ENCODE measurements around the gene IGFLR1.

The IGFLR1 gene

DNA sequence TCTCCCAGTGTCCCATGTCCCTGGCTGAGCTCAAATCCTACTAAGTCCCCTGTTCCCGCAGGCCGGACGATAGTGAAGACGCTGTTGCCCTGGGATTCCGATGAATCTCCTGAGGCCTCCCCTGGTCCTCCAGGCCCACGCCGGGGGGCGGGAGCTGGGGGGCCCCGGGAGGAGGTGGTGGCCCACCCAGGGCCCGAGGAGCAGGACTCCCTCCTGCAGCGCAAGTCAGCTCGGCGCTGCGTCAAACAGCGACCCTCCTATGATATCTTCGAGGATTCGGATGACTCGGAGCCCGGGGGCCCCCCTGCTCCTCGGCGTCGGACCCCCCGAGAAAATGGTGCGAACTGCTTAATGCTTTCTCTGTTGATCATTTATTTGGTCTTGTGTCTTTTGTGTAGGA lies 18.6 kb downstream of the IGFLR1 start:
- DNase-seq (ENCODE audit: low read depth) = no peak

DNA sequence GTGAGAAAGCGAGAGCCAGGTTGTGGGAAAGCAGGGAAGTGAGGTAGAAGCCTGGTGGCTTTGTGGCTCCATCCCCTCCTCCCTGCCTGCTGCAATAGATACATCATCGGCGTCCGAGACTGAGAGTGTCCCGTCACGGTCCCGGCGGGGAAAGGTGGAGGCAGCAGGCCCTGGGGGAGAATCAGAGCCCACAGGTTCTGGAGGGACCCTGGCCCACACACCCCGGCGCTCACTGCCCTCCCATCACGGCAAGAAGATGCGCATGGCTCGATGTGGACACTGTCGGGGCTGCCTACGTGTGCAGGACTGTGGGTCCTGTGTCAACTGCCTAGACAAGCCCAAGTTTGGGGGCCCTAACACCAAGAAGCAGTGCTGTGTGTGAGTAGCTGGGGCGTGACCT lies 19.4 kb downstream of the IGFLR1 start:
- no peak for DNase-seq (ENCODE audit: low read depth)

DNA sequence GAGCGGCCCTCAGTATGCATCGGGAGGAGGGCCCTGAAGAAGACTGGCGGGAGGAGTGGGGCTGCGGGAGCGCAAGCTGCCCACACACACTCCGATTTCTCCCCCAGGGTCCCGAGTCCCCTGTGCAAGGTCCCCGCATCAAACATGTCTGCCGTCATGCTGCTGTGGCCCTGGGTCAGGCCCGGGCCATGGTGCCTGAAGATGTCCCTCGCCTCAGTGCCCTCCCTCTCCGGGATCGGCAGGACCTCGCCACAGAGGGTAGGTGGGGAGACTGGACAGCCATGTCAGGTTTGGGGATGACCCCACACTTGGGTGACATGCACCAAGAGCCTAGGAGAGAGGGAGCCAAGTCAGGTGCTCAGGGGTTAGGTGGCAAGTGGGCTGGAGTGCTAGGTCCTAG lies 19.8 kb downstream of the IGFLR1 start:
- no peak for DNase-seq (ENCODE audit: low read depth)

DNA sequence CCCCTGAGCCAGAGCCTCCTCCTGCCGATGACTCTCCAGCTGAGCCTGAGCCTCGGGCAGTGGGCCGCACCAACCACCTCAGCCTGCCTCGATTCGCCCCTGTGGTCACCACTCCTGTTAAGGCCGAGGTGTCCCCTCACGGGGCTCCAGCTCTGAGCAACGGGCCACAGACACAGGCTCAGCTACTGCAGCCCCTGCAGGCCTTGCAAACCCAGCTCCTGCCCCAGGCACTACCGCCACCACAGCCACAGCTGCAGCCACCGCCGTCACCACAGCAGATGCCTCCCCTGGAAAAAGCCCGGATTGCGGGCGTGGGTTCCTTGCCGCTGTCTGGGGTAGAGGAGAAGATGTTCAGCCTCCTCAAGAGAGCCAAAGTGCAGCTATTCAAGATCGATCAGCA lies 20.9 kb downstream of the IGFLR1 start:
- DNase-seq (ENCODE audit: low read depth) = no peak

DNA sequence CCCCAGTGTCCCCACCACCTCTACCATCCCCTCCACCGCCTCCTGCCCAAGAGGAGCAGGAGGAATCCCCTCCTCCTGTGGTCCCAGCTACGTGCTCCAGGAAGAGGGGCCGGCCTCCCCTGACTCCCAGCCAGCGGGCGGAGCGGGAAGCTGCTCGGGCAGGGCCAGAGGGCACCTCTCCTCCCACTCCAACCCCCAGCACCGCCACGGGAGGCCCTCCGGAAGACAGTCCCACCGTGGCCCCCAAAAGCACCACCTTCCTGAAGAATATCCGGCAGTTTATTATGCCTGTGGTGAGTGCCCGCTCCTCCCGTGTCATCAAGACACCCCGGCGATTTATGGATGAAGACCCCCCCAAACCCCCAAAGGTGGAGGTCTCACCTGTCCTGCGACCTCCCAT lies 21.6 kb downstream of the IGFLR1 start:
- DNase-seq (ENCODE audit: low read depth) = no peak

DNA sequence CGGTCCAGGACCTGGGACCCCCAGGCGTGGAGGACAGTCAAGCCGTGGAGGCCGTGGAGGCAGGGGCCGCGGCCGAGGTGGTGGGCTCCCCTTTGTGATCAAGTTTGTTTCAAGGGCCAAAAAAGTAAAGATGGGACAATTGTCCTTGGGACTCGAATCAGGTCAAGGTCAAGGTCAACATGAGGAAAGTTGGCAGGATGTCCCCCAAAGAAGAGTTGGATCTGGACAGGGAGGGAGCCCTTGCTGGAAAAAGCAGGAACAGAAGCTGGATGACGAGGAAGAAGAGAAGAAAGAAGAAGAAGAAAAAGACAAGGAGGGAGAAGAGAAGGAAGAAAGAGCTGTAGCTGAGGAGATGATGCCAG lies 22.1 kb downstream of the IGFLR1 start:
- DNase-seq (ENCODE audit: low read depth) = no peak

DNA sequence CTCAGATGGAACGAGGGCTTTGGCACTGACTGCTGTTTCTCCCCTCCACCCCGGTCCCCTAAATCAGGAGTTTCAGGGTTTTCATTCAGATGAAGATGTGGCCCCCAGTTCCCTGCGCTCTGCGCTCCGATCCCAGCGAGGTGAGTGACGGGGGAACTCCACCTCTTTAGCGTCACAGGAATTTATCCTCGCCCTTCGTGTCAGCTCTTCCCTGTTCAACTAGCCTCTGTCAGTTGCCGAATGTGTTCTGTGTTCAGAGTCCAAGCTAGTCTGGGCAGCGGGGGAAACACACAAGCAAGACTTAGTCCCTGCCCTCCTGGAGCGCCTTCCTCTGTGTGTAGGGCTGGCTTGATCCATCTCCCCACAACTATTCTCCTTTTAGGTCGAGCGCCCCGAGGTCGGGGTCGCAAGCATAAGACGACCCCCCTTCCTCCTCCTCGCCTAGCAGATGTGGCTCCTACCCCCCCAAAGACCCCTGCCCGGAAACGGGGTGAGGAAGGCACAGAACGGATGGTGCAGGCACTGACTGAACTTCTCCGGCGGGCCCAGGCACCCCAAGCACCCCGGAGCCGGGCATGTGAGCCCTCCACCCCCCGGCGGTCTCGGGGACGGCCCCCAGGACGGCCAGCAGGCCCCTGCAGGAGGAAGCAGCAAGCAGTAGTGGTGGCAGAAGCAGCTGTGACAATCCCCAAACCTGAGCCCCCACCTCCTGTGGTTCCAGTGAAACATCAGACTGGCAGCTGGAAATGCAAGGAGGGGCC lies 22.7 kb downstream of the IGFLR1 start:
- DNase-seq (ENCODE audit: low read depth) = no peak

DNA sequence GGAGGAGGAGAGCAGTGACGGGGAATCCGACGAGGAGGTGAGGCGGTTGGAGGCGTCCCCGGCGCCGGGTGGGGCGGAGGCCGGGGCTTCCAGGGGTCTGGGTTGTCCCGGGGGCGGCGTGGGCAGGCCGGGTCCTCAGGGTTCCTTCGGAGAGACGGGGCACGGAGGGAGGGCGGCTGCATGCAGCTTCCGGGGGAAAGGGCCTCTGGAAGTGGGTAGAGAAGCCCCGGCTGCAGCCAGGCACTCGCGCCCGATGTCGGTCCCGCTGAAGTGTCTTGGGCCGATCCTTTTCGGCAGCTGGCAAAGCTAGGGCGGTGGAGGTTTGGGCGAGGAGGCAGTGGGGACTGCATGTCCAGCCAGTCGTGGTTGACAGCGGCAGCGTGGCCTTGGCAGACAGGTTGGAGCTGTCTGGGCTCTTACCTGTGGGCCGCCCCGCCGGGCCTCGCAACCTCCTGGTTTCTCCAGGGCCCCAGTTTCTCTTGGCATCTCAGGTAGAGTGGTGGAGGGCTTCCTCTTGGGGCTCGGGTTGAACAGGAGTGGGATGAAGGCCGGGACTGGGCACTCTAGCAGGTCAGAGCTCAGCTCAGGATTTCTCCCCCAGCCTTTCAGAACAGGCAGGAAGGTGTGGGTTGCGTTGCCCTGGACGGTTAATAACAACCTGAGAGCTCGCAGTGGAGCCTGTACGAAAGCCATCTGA lies 23.8 kb downstream of the IGFLR1 start:
- DNase-seq (ENCODE audit: low read depth) = peak; percentile 31

DNA sequence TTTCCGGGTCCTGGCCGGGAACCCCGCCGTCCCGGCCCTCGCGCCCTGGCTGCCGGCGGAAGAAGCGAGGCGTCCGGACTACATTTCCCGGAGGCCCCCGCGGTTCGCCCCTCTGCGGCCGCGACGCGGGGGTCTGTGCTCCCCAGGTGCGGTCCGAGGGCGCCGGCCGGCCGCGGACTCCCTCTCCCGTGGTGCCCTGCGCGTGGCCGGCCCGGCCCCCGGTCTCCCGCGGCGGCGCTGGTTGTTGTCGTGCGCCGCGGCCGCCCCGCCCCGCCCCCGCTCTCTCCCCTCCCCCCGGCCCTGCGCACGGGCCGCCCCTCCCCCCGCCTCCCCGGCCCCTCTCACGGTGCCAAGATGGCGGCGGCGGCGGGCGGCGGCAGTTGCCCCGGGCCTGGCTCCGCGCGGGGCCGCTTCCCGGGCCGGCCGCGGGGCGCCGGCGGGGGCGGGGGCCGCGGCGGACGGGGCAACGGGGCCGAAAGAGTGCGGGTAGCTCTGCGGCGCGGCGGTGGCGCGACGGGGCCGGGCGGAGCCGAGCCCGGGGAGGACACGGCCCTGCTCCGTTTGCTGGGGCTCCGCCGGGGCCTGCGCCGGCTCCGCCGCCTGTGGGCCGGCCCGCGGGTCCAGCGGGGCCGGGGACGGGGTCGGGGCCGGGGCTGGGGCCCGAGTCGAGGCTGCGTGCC lies 24.4 kb downstream of the IGFLR1 start, which contains the start of gene KMT2B:
Gene KMT2B (plus strand): TSS at position 339 of the 680 bp plus-strand sequence. CDS start 16 bp downstream, at position 355.
- DNase-seq (ENCODE audit: low read depth) = no peak

DNA sequence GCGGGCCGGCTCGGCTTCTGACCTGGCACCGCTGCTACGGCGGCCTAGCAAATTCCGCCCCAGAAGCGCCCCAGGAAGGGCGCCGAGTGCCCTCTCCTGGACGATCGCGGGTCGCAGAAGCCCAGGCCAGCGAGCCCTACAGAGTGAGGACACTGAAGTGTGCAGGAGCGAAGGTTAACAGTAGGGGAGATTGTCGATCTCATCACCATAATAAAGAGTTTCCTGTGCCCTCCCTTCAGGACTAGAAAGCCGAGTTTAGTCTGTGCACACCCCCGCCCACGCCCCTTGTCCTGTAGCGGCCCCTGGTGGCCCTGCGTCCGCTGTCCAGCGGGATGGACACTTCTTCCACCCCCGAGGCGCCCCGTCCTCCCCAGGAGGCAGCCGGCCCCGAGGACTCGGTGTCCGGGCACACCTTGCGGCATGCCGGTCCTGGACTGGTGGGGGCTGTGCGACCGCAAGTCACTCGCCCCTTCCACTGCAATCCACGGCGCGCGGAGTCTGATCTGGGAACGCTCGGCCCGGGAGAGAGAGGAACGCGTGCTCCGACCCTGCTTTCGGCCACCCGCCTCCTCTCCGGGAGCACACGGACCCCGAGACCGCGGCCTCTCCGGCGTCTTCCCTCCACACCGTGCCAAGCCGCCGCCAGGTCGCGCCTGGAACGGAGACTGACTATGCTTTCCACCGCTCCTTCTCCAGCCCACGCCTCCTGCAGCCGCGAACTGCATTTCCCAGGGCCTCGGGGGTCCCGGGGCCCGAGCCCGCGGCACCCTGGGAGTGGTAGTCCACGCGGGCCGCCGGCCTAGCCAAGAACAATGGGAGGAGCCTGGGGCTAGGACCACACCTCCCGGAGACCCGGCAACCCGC lies 25.2 kb downstream of the IGFLR1 start:
- peak; percentile 96 for DNase-seq (ENCODE audit: low read depth)

DNA sequence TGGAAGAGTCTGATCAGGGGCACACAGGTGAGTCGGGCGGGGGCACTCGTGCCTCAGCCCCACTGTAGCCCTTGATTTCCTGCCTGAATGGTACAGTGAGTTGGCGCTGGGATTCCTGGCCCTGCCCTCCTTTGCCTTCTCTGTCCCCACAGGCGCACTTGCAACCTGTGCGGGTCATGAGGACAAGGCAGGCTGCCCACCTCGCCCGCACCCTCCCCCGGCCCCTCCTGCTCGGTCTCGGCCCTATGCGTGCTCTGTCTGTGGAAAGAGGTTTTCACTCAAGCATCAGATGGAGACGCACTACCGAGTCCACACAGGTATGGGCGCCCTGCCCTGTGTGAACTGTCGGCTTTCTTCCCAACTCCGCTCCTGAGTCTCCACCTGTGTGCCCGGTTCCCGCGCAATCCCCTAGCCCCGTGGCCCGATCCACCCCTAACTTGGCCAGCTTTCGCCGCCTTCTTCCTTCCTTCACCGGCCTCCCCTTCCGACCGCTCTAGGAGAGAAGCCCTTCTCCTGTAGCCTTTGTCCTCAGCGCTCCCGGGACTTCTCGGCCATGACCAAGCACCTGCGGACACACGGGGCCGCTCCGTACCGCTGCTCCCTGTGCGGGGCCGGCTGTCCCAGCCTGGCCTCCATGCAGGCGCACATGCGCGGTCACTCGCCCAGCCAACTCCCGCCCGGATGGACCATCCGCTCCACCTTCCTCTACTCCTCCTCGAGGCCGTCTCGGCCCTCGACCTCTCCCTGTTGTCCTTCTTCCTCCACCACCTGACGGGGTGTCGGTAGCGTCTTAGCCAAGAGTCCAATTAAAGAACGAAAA lies 26.1 kb downstream of the IGFLR1 start:
- DNase-seq (ENCODE audit: low read depth) = no peak

DNA sequence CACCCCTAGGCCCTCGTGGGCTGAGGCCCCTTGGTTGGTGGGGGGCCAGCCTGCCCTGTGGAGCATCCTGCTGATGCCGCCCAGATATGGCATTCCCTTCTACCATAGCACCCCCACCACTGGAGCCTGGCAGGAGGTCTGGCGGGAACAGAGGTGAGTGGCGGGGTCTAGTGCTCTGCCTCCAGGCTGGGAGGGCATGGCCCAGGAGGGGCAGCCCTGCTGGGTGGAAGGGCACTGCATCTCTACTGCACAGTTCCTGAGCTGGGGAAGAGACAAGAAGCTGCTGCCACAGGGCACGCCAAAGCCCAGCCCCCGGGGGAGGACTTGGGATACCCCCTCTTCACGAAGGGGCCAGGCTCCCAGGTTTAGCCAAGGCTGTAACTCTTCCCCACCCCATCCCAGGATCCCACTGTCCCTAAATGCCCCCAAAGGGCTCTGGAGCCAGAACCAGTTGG lies 26.9 kb downstream of the IGFLR1 start:
- no peak for DNase-seq (ENCODE audit: low read depth)

DNA sequence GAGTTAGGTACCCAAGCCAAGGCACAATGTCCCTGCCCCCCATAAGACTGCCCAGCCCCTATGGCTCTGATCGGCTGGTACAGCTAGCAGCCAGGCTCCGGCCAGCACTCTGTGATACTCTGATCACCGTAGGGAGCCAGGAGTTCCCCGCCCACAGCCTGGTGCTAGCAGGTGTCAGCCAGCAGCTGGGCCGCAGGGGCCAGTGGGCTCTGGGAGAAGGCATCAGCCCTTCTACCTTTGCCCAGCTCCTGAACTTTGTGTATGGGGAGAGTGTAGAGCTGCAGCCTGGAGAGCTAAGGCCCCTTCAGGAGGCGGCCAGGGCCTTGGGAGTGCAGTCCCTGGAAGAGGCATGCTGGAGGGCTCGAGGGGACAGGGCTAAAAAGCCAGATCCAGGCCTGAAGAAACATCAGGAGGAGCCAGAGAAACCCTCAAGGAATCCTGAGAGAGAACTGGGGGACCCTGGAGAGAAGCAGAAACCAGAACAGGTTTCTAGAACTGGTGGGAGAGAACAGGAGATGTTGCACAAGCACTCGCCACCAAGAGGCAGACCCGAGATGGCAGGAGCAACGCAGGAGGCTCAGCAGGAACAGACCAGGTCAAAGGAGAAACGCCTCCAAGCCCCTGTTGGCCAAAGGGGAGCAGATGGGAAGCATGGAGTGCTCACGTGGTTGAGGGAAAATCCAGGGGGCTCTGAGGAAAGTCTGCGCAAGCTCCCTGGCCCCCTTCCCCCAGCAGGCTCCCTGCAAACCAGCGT lies 27.5 kb downstream of the IGFLR1 start:
- no peak for DNase-seq (ENCODE audit: low read depth)

DNA sequence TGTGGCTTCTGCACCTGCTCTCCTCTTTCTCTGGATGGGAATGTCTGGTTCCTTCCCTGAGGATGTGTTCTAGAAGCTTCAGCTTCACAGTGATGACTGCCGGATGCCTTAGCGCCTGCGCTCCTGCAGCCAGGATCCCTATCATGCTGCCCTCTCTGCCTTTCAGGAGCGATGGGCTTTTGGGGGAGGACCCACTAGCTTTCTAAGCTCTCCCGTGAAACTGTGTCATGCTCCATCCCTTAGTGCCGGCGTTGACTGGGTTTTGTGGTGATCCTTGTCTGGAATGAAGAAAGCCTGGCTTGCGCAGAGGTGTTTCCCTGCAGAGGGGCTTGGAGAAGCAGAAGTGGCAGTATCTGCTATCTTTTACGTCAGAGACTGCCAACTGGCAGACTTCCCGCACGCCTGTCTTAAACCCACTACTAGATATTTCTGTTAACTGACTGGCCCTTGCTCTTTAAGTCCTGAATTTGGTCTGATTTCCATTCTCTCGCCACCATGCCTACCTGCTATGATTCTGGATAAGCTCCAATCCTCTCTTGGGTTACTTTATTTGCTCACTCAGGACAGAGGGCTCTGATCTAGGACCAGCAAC lies 28.3 kb downstream of the IGFLR1 start:
- DNase-seq (ENCODE audit: low read depth) = no peak

DNA sequence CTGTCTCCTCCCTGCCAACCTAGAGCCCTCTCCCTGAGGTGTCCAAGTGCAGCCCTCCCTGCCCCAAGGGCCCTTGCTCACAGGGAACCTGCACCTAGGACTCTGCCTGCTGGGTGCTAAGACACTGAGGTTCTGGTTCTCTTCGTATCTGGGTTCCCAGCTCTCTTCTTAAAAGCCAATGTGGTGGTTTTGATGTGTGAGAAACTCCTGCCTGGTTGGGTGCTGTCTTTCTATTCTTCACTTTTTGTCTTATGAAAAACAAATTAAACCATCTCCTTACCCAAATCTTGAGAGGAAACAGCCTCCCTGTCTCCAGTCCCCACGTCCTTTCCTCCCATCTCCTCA lies 28.8 kb downstream of the IGFLR1 start:
- DNase-seq (ENCODE audit: low read depth) = no peak

DNA sequence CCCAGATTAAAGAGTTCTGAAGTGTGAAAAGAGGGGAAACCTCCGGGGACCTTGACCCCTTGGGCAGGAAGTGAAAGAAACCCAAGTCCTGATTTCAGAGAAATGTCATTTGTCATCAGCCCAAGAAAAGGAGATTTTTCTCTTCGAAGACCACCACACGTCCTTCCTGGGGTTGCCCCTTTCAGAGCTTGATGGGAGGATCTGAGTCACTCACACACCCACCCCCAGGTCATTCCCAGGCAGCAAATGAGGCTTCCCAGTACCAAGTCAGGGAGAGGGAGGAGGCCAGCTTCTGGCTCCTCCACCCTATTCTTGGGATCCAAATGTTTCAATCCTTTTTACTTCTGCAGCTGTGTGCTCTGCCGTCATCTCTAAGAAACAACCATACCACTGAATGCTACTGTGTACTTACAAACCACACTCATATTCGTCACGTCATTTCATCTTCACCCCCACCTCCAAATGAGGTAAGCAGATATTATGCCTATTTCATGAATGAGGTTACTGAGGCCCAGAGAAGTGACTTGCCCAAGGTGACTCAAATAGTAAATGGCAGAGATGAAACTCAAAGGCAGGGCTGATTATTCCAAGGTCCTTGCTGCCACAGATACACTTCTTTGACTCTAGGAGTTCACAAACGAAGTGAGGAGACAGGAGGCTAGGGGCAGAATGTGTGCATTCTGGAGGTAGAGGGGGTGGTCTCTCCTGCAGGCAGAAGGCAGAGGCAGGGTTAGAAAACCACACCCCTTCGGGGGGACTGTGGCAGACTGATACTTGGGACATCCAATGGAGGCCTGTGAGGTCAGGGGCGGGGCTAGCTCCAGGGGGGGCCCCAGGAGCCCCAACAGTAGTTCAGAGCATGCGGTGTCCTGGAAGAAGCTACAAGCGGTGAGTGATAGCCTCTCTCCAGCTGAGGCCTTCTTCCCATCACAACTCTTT lies 29.4 kb downstream of the IGFLR1 start:
- no peak for DNase-seq (ENCODE audit: low read depth)

DNA sequence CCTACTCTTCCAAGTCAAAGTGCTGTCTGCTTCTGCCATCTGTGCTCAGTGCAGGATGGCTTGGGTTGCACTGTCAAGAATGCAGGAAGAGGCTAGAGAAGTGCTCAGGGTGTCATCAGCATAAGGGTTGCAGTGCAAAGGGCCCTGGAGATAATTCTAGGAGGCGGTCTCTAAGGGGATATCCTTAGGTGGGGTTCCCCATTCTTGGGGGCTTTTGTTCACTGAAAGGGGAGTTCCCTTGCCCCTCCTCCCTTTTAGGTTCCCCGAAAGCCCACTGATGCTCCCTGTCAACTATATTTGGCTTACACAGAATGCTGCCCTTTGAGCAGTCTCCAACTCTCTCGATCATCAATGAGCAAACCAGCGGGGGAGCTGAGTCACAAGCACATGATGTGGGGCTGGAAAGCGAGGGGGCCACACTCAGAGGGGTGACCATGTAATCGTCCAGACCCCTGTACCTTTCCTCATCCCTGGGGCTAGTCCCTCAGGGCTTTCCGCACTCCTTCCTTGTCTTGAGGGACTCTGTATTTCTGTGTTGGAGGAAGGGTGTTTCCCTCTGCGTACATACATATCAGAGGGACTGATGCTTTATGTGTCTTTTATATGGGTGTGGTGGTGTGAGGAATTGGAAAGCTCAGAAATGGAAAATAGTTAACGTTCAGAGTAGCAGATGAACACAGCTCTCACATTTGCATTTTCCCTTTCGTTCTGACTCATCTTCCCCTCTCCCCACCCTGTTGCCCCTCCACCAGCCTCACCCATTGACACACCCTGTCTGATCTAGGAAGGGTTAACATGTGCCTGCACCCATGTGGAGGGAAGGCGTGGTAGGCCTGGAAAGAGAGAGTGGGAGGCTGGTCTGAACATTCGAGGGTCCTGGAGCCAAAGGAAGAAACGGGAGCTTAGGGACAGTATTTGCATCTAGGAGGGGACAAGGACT lies 31.2 kb downstream of the IGFLR1 start:
- no peak for DNase-seq (ENCODE audit: low read depth)

DNA sequence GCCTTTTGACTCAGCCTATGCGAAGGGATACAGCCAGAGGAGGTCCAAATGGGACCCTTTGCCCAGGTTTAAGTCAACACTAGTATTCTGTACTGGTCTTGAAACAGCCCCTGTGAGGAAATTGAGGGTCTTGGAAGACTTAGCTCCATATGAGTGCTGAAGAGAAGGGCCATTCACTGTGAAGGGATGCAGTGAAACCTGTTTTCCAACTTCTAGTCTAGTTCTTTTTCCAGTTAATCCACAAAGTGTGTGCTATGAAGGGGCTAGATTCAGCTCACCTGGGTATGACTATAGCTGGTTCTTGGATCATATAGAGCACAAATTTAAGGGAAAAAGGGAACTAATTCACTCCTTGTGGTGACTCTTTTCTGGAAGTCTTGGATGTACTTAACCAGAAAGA lies 33.9 kb downstream of the IGFLR1 start:
- no peak for DNase-seq (ENCODE audit: low read depth)
